IPS-18c (cell line): ENCODE results near the gene TGFBR3L.

Experiments
- H3K4me3 ChIP-seq: 2 replicates; pipeline ENCODE4 v1.7.0; 2013; ENCODE audit warnings: low read depth, mild to moderate bottlenecking, low read length, moderate library complexity; ENCODE audit not compliant: insufficient read depth
- H3K9me3 ChIP-seq: one replicate; pipeline ENCODE4 v1.6.1; 2013; ENCODE audit warnings: mild to moderate bottlenecking, low read length, moderate library complexity; ENCODE audit not compliant: control insufficient read depth, insufficient read depth

TGFBR3L gene

GRCh38 chr19:7914598-7915045 is at the start of gene TGFBR3L:
Gene TGFBR3L, plus strand, starts transcription at chr19:7914830.
- Histone ChIP-seq H3K4me3 (peak within 1 kb of the TSS; percentile 55; the same call in 1 of the 2 replicates), H3K9me3 (no peaks in the 10 kb centered on the region)

GRCh38 chr19:7865262-7865911 is 49.2 kb upstream of the TGFBR3L start:
- H3K9me3 ChIP-seq: peaks cover 2% of the 10 kb centered on the region
- no peak overlapping the region for H3K4me3 ChIP-seq

- peaks cover 2% of the 10 kb centered on the region for H3K9me3 ChIP-seq
- H3K4me3 ChIP-seq: no peak overlapping the region
Observed at GRCh38 chr19:7866399-7867091, 48.1 kb upstream of the TGFBR3L start.

DNA sequence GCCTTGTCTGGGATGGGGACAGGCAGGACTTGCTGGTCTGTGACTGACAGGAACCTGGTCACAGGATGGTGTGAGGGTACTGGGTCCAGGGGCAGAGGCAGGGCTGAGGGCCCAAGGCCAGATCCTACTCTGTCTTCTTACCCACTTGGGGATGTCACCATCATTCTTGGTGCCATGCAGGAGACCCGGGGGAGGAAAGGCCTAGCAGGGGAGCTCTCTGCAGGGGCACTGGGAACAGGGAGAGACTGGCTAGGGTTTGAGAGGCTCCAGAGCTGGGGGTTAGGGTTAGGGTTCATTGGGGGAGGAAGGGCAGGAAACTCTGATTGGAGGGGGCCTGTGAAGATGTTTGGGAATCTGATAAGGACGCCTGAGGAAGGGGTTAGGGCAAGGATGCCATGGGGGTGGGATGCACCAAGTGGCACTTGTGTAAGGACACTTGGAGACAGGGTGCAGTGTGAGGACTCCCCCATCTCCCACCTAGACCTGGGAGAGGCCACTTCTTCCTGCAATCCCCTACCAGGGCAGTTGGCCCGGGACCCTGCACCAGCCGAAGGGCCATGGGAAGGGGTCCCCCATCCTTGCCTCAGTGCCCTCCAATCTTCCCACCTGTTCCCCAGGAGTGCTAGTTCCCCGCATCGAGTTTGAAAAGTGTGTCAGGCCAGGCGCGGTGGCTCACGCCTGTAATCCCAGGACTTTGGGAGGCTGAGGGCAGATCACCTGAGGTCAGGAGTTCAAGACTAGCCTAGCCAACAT is 47.4 kb upstream of the TGFBR3L start:
- Histone ChIP-seq H3K4me3 (no peak overlapping the region), H3K9me3 (peaks cover 2% of the 10 kb centered on the region)

GRCh38 chr19:7868326-7868670 is 46.3 kb upstream of the TGFBR3L start:
- H3K9me3 ChIP-seq: peaks cover 2% of the 10 kb centered on the region
- H3K4me3 ChIP-seq: peak overlapping the region; percentile 58; the same call in 1 of the 2 replicates

DNA sequence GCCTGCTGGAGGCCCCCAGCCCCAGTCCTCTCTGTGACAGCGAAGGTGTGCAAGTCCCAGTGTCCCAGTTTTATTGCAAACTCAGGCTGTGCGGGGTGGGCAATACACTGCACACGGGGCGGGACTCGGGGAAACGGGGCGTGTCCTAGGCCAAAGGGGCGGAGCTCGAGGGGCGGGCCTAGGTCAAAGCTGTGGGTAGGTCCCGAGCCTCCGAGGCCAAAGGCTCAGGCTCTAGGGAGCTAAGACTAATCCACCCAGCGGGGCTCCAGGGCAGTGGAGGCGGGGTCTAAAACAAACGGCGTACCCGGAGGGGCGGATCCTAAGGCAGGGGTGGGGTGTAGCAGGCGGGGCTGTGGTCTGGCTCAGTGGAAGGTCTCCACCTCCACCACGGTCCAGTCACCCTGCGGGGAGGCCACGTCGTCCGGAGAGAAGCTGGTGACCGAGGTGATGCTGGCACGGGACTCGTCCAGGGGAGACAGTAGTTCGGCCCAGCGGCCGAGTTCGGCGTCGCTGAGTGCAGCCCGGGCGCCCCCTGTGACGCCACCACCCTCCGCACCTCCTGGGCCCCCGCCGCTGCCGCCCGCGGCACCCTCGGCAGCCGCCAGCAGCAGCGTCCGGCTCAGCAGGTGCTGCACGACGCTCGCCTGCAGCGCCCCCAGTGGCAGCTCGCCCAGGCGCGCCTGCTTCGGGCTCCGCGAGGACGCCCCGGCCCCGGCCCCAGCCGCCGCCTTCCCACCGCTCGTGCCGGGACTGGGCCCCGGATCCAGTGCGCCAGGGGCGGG is 45.8 kb upstream of the TGFBR3L start:
- Histone ChIP-seq H3K9me3 (no peaks in the 10 kb centered on the region), H3K4me3 (peak overlapping the region; percentile 58)

- H3K4me3 ChIP-seq: peak overlapping the region; percentile 58
- no peaks in the 10 kb centered on the region for H3K9me3 ChIP-seq
Observed at GRCh38 chr19:7869453-7869909, 45.1 kb upstream of the TGFBR3L start.

GRCh38 chr19:7869910-7870511 is 44.6 kb upstream of the TGFBR3L start:
- Histone ChIP-seq H3K9me3 (no peaks in the 10 kb centered on the region), H3K4me3 (peak overlapping the region; percentile 58)

DNA sequence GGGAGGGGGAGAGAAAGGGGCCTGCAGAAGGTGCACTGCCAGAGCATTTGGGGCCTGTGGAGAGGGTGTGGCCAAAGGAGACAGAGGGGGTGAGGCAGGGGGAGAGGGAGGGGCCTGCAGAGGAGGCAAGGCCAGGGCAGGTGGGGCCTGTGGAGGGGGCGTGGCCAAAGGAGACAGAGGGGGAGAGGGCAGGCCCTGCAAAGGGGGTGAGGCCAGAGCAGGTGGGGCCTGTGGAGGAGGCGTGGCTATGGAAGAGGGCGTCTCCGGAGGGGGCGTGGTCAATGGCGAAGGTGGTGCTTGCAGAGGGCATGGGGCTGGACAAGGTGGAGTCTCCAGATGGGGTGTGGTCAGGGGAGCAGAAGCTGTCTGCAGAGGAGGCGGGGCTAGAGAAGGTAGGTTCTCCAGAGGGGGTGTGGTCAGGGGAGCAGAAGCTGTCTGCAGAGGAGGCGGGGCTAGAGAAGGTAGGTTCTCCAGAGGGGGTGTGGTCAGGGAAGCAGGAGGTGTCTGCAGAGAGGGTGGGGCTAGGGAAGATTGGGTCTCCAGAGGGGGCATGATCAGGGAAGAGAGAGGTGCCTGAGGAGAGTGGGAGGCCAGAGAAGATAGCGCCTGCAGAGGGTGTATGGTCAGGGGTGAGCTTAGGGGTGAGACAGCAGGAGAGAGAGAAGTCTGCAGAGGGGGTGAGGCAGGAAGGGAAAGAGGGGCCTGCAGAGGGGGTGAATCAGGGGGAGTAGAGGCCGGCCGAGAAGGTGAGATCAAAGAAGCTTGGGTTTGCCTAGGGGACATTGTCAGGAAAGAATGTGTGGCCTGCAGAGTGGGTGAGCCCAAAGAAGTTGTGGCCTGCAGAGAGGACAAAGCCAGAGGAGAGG is 43.8 kb upstream of the TGFBR3L start:
- no peak overlapping the region; the same call in 1 of the 2 replicates for H3K4me3 ChIP-seq

GRCh38 chr19:7871437-7872305 is 43.0 kb upstream of the TGFBR3L start:
- peak overlapping the region; percentile 37; the same call in 1 of the 2 replicates for H3K4me3 ChIP-seq
- H3K9me3 ChIP-seq: no peaks in the 10 kb centered on the region

More for the DNA sequence above, 43.8 kb upstream of the TGFBR3L start:
- no peaks in the 10 kb centered on the region for H3K9me3 ChIP-seq

DNA sequence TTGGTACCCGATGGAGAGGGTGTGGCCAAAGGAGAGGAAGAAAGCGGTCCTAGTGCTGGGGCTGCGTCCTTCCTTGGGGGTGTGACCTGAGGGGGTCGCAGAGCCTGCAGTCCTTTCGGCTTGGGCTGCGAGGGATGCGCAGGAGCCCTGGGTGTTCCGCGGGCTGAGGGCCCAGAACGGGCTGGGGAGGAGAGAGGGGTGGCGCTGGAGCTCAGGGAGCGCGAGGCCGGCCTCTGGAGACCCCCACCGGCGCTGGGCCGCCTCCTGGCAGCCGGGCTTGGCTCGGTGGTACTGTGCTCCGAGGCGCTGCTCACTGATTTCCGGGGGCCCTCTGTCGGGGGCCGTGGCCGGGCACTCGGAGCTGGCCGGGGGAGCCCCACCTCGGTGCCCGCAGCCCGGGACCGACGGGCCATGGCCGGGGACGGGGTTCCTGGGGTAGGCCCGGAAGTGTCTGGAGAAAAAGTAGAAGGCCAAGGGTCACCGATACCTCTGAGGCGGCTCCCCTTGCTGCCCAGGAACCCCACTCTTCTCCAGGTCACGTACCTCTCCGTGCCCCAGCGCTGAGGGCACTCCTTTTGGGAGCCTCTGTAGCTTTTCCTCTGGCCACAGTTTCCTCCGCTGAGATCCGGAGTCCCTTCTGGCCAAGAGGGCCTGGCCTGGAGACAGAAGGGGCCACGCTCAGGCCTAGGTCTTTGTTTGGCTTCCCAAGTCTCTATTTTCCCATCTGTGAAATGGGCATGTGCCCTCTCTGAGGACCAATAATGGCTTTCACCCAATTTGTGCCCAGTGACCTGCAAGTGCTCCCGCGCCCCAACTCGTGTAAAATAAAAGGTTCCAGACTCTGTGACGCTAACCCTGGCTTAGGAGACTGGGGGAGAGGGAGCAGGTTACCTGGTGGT is 42.1 kb upstream of the TGFBR3L start:
- peak overlapping the region; percentile 72; the same call in 1 of the 2 replicates for H3K4me3 ChIP-seq
- no peaks in the 10 kb centered on the region for H3K9me3 ChIP-seq

- H3K9me3 ChIP-seq: no peaks in the 10 kb centered on the region
- H3K4me3 ChIP-seq: peak overlapping the region; percentile 72
Observed at GRCh38 chr19:7873304-7874075, 41.1 kb upstream of the TGFBR3L start.

DNA sequence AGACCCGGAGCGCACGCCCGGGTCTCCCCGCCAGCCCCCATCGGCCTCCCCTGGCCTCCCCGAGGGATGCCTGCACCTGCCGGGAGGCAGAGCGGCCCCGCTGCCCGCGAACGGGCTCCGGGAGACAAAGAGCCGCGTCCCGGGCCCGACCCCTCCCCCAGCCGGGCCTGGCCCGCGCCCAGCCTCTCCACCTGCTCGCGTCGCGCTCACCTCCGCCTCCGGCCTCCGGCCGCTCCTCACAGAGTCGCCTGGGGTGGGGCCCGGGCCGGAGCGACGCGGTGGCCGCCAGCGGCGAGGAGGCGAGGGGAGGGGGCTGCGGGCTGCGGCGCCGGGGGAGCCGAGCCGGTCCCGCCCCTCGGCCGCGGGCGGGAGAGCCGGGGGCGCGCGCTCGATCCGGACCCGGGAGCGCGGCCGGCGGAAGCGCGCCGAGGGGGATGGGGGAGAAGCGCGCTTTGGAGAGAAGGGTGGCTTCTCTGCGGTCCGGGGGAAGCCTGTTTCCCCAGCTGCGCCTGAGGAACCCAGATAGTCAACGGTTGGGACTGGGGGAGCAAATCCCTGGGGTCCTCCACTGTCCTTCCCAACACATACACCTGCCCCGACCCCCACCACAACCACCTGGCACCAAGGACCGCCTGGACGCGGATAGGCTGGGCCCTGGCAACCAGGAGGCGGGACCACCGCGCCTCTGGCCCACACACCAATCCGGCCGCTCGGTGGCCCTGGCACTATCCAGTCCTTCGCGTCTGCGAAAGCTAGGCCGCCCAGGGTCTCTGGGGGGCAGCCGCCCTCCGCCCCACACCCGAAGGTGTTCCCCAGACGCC is 40.3 kb upstream of the TGFBR3L start, which contains the start of gene PRR36:
TSS of gene PRR36 (minus strand) at position 315 of the 821 bp plus-strand sequence. CDS start 701 bp downstream, outside the sequence.
- Histone ChIP-seq H3K4me3 (peak within 1 kb of the TSS; percentile 72), H3K9me3 (no peaks in the 10 kb centered on the region)
